Measurements from ENCODE around the gene ART4.
A peak's percentile ranks its signal among the peaks of the same experiment; 100 is the strongest.

ART4 gene

DNA sequence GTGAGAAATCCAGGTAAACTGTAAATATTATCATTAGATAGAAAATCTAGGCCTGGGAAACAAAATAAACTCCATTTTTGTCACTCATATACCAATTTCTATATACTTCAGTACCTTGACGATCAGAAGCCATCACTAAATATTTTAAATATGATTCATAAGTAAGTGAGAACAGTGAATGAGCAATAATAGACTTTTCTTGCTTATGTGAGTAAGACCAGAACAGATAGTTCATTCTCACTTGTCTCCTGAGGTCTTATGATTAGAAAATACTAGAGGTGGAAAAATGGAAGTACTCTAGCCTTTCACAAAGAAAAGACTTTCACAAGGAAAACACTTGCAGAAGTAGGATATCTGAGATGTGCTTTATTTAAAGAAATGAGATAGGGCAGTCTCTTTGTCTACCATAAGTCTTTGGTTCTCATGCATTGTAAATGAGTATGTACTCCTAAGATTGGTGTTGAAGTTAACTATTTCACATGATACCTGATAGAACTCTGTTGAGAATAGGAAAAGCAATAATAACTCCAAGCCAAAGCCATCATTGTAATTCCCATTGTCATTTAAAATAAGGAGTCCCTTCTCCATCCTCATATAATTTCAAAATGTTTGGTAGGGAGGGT lies 19.2 kb downstream of the ART4 start:
- POLR2A ChIA-PET = no interaction called here
- TF ChIP-seq, protein P1, sequence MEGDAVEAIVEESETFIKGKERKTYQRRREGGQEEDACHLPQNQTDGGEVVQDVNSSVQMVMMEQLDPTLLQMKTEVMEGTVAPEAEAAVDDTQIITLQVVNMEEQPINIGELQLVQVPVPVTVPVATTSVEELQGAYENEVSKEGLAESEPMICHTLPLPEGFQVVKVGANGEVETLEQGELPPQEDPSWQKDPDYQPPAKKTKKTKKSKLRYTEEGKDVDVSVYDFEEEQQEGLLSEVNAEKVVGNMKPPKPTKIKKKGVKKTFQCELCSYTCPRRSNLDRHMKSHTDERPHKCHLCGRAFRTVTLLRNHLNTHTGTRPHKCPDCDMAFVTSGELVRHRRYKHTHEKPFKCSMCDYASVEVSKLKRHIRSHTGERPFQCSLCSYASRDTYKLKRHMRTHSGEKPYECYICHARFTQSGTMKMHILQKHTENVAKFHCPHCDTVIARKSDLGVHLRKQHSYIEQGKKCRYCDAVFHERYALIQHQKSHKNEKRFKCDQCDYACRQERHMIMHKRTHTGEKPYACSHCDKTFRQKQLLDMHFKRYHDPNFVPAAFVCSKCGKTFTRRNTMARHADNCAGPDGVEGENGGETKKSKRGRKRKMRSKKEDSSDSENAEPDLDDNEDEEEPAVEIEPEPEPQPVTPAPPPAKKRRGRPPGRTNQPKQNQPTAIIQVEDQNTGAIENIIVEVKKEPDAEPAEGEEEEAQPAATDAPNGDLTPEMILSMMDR (IDR thresholded peaks at IDR 0.05; ENCODE audit: insufficient read depth, low read length, missing control alignments) = no peak
- CTCF ChIA-PET = interaction anchor here (1.7 kb wide), 1 partner anchor 13 kb away, joined by 8 read pairs; no protein-coding TSS in a partner anchor
- DNase-seq (ENCODE audit: low read depth, low spot score) = no peak
- no peak overlapping the region for H3K4me3 ChIP-seq (ENCODE audit: low read depth, low read length)

DNA sequence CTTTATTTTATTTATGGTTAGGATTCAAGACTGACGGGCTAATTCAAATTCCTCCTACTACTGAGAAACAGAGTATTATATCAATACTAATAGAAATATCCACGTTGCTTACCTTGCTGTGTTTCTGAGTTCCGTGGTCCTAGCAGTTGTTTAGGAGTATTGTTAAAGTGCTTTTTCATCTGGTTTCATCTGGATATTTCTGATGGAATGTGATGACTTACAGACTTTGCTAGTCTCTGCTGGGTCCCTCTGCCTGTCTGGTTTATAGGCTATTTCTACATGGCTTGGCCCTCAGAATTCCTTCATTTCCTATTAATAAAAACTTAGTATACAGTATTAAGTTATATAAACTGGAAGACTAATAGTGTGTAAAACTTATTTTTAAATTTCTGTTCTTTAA lies 29.3 kb downstream of the ART4 start, which contains the start of gene SMCO3:
SMCO3 (minus strand) TSS at position 169 of the 400 bp plus-strand sequence. CDS start 7,502 bp downstream, outside the sequence.
- POLR2A ChIA-PET = interaction anchor here (0.7 kb wide), 1 partner anchor 18 kb away, joined by 3 read pairs; no protein-coding TSS in a partner anchor
- CTCF ChIA-PET = interaction anchor here (1.2 to 7.0 kb wide), 2 partner anchors 9 to 183 kb away, joined by 4 to 96 read pairs; no protein-coding TSS in a partner anchor

DNA sequence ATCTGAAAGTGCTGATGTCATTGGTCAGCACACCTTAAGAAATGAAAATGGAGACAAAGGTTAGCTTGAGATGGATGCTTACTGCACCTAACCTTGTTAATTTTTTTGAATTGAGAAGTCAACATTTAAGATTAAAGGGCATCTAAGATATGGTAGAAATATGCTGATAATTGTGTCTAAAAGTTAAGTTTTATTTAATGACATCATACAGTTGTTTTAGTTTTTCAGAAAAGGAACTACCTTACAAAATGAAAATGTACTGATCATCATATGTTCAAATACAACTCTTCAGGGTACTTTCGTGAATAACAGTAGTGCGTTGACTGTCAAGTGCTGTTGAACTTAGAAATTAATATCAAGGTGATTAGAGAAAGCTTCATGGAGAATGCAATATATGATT lies 31.8 kb downstream of the ART4 start:
- ChIA-PET POLR2A (interaction anchor here (1.0 to 1.4 kb wide), 2 partner anchors 37 to 41 kb away, joined by 3 to 4 read pairs; a partner anchor contains a TSS), CTCF (interaction anchor here (0.8 to 7.0 kb wide), 16 partner anchors 8 to 712 kb away, joined by 3 to 96 read pairs (median 4); partner anchors contain the start of gene RERG)
- no peak for DNase-seq (ENCODE audit: low read depth, low spot score)
- H3K4me3 ChIP-seq (ENCODE audit: low read depth, low read length) = no peak overlapping the region
- TF ChIP-seq, protein P1 (IDR thresholded peaks at IDR 0.05; ENCODE audit: insufficient read depth, low read length, missing control alignments) = no peak

More for the DNA sequence above, 29.3 kb downstream of the ART4 start, which contains the start of gene SMCO3:
- DNase-seq (ENCODE audit: low read depth, low spot score) = no peak
- H3K4me3 ChIP-seq (ENCODE audit: low read depth, low read length) = no peak within 1 kb of the TSS
- TF ChIP-seq, protein P1 (IDR thresholded peaks at IDR 0.05; ENCODE audit: insufficient read depth, low read length, missing control alignments) = no peak

- TF ChIP-seq, protein P1 (IDR thresholded peaks at IDR 0.05; ENCODE audit: insufficient read depth, low read length, missing control alignments) = peak; percentile 42
- ChIA-PET CTCF (interaction anchor here (0.8 to 7.0 kb wide), 16 partner anchors 8 to 713 kb away, joined by 3 to 96 read pairs (median 4); partner anchors contain the start of gene RERG), POLR2A (interaction anchor here (1.0 to 1.4 kb wide), 2 partner anchors 37 to 40 kb away, joined by 3 to 4 read pairs; a partner anchor contains a TSS)
- H3K4me3 ChIP-seq (ENCODE audit: low read depth, low read length) = no peak overlapping the region
- DNase-seq (ENCODE audit: low read depth, low spot score) = no peak
These were observed 32.3 kb downstream of the ART4 start for GRCh38 chr12:14810953-14811483.

DNA sequence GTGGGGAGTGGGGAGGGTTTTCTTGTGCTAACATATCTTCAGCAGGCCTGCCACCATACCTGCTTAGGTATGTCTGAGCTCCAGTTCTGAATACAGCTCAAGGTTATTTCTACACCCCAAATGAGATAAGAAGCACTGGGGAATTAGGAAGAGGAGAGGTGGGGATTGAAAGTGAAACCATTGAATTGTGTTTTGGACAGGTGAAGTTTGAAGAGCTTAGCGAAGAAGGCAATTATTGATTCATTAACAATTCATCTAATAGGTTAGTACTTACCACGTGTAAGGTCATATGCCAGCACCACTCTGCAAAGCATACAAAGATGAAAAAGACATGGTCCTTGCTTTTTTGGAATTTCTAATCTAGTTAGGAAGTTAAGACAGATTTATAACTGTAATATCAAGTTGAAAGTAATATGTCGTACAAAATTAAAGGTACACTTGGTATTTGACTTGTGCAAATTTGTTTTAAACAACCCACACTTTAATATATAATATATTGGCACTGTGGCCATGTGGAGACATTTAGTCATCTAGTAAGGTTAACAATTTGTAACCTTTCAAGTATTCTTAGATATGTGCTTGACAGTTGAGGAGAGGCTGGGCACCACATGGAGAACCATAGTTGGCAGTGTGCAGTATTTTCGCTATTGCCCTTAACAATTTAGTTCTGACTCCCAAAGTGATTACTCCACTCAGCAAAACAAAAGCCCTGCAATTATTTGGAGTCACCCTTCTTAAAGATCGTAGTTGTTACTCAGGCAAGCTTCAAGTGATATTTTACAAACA lies 33.0 kb downstream of the ART4 start:
- ChIA-PET POLR2A (interaction anchor here (1.0 to 1.4 kb wide), 2 partner anchors 36 to 39 kb away, joined by 3 to 4 read pairs; a partner anchor contains a TSS), CTCF (interaction anchor here (0.8 to 7.0 kb wide), 16 partner anchors 8 to 713 kb away, joined by 3 to 96 read pairs (median 4); partner anchors contain the start of gene RERG)
- TF ChIP-seq, protein P1 (IDR thresholded peaks at IDR 0.05; ENCODE audit: insufficient read depth, low read length, missing control alignments) = no peak
- DNase-seq (ENCODE audit: low read depth, low spot score) = no peak
- no peak overlapping the region for H3K4me3 ChIP-seq (ENCODE audit: low read depth, low read length)
